Fibroblast of skin of right biceps (primary cell): Measurements from ENCODE around the gene CSTPP1.
"Not testable (repeated sequence)": the region's sequence is repeated elsewhere in the genome, so short reads cannot be mapped to it uniquely, and the experiment has no call there.

ENCODE experiments used
- DNase-seq: peaks from one replicate; pipeline ENCODE4 v3.0.0-alpha.2; 2013

Gene CSTPP1

GRCh38 chr11:47185305-47186075, 248.9 kb downstream of the CSTPP1 start:
- DNase-seq = peak; percentile 56

- DNase-seq = peak; percentile 52
Observed at GRCh38 chr11:47186076-47186699, 249.6 kb downstream of the CSTPP1 start, which contains the start of gene PACSIN3. TSS of gene PACSIN3 (minus strand) at chr11:47186434. CDS start at chr11:47182727, 3,707 bp downstream.

GRCh38 chr11:47186700-47187695, 250.4 kb downstream of the CSTPP1 start:
- DNase-seq = peak; percentile 45

GRCh38 chr11:47187723-47188122, 251.2 kb downstream of the CSTPP1 start:
- DNase-seq = no peak

GRCh38 chr11:47188259-47188658, 251.7 kb downstream of the CSTPP1 start:
- no peak for DNase-seq

GRCh38 chr11:47189100-47189834, 252.7 kb downstream of the CSTPP1 start:
- DNase-seq = peak; percentile 77

- peak; percentile 27 for DNase-seq
Observed at GRCh38 chr11:47191137-47191536, 254.6 kb downstream of the CSTPP1 start.

GRCh38 chr11:47192111-47192510, 255.6 kb downstream of the CSTPP1 start:
- DNase-seq = no peak

- DNase-seq = not testable (repeated sequence)
Observed at GRCh38 chr11:47198161-47198560, 261.6 kb downstream of the CSTPP1 start.

- no peak for DNase-seq
Observed at GRCh38 chr11:47201015-47201414, 264.5 kb downstream of the CSTPP1 start.

GRCh38 chr11:47202576-47202975, 266.0 kb downstream of the CSTPP1 start:
- DNase-seq = no peak

GRCh38 chr11:47204637-47204989, 268.1 kb downstream of the CSTPP1 start:
- peak; percentile 88 for DNase-seq

GRCh38 chr11:47206577-47206976, 270.0 kb downstream of the CSTPP1 start:
- not testable (repeated sequence) for DNase-seq

- DNase-seq = no peak
Observed at GRCh38 chr11:47207459-47207858, 270.9 kb downstream of the CSTPP1 start.

GRCh38 chr11:47208008-47208552, 271.5 kb downstream of the CSTPP1 start:
- not testable (repeated sequence) for DNase-seq

- no peak for DNase-seq
Observed at GRCh38 chr11:47208628-47209027, 272.1 kb downstream of the CSTPP1 start.
